T-helper 22 cell (primary cell): ENCODE measurements around the gene CIZ1.

ENCODE experiments used
- DNase-seq: peaks from one replicate; pipeline ENCODE4 v3.0.0-alpha.2; 2020; ENCODE audit warnings: low read depth

The CIZ1 gene

GRCh38 chr9:128162215-128163026 lies 29.0 kb downstream of the CIZ1 start:
- DNase-seq = no peak

- DNase-seq = no peak
These were observed 30.0 kb downstream of the CIZ1 start for GRCh38 chr9:128161215-128161902.

DNA sequence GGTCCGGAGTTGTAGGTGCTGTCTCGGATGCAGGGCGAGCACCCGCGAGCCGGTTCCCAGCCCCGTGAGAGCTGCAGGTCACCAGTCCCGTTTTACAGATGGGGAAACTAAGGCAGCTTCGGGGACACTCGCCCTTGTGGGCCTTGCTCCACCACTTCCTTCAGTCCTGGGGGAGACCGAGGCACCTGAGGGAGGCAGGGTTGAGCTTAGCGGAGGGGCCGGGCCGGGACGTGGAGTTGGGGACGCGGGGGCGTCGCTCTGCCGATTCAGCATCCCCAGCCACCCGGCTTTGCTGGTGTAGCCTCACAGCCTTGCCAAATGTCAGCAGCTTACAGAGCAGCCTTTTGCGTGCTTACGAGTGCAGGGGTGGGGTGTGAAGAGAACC lies 30.8 kb downstream of the CIZ1 start:
- no peak for DNase-seq

DNA sequence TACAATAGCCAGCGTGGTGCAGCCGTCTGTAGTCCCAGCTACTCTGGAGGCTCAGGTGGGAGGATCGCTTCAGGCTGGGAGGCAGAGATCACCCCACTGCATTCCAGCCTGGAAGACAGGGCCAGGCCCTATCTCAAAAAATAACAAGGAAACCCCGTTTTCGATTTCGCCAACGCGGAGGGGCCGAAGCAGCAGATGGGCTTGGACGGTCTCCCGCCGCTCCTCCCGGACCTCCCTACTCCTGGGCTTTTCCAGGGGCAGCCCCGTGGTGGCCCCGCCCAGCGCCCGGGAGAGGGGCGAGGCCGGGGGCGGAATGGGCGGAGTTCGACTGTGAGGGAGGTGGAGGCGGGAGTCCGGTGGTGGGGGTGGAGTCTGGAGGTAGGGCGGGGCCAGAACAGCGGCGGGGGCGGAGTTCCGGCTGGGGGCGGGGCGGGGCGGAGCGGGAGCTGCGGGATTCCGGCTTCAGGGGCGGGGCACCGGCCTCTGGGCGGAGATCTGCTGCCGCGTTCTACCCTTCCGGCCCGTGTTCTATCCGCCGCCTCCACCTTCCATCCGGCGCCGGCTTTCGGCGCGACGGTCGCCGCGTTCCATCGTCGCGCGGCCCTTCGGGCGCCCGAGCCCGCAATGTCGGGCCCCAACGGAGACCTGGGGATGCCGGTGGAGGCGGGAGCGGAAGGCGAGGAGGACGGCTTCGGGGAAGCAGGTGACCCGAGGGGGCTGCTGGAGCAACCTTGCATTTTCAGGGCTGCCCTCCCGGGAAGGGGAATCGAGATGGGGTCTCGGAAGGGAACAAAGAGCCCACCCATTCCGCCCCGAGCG lies 31.4 kb downstream of the CIZ1 start, which contains the start of gene BBLN:
Gene BBLN (plus strand): TSS at position 482 of the 819 bp plus-strand sequence. CDS start 143 bp downstream, at position 625.
- peak; percentile 83 for DNase-seq

GRCh38 chr9:128159522-128159783 lies 31.9 kb downstream of the CIZ1 start:
- DNase-seq = peak; percentile 61

DNA sequence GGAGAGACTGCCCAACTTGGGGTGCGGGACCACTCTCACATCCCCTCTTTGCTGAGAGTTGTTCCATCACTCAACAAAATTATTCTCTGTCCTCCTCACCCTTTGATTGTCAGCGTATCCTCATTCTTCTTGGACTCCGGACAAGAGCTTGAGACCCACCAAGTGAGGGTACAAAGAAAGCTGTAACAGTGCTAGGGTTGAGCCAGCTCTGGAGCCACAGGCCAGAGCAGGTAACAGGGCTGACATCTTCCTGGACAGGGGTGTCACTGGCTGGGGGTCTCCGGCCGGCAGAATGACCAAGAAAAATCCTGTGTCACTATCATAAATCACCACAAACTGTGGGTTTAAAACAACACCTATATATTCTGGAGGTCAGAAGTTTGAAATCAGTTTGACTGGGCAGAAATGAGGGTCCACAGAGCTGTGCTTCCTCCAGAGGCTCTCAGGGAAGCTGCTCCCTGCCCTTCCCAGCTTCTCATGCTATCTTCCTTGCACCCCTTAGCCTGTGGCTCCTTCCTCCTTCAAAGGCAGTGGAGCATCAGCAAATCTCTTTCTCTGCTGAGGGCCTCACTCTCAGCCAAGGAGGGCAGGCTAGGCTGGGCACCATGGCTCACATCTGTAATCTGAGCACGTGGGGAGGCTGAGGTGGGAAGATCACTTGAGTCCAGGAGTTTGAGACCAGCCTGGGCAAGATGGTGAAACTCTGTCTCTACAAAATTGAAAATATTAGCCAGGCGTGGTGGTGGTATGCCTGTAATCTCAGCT lies 35.5 kb downstream of the CIZ1 start:
- DNase-seq = no peak

GRCh38 chr9:128153947-128154695 lies 37.3 kb downstream of the CIZ1 start:
- no peak for DNase-seq

GRCh38 chr9:128153060-128153946 lies 38.1 kb downstream of the CIZ1 start:
- DNase-seq = no peak

DNA sequence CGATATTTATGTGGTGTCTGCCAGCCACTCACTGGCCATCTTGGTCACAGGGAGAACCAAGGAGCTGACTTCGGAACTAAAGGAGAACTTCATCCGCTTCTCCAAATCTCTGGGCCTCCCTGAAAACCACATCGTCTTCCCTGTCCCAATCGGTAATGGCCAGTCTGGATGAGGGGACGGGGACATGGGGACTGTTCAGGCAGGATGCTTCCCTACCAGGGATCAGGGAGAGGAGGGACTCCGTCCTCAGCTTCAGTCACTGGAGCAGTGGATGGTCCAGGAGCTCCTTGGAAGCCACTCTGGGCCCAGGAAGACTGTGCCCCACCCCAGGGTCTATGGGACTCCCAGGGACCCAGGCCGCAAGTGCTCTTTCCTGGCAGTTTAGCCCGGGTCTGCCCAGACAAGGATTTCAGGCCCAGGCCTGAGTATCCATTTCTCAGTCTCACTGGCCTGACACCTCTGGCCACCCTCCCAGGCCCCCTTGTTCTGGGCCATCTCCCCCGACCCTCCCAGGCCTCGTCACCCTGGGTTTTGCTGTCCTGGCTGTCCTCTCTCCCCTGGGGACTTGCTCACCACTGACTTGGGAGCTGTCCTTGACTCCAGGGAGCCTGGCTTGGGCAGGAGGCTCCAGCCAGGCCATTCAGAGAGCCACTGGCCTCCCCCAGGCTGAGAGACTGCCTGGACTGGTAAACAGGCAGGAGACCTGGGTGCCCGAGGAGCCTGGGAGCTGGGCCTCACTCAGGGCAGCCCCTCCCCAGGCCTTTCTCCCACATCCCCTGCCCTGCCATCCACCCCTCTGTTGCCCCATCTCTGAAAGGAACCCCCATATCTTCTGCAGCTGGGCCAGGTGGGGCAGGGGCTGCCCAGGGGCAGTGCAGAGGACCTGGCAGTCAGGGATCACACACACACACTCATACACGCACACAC lies 39.0 kb downstream of the CIZ1 start:
- DNase-seq = no peak

GRCh38 chr9:128151309-128152132 lies 39.9 kb downstream of the CIZ1 start:
- DNase-seq = no peak

- DNase-seq = no peak
These were observed 40.6 kb downstream of the CIZ1 start for GRCh38 chr9:128150594-128151308.

GRCh38 chr9:128149951-128150593 lies 41.3 kb downstream of the CIZ1 start:
- no peak for DNase-seq

DNA sequence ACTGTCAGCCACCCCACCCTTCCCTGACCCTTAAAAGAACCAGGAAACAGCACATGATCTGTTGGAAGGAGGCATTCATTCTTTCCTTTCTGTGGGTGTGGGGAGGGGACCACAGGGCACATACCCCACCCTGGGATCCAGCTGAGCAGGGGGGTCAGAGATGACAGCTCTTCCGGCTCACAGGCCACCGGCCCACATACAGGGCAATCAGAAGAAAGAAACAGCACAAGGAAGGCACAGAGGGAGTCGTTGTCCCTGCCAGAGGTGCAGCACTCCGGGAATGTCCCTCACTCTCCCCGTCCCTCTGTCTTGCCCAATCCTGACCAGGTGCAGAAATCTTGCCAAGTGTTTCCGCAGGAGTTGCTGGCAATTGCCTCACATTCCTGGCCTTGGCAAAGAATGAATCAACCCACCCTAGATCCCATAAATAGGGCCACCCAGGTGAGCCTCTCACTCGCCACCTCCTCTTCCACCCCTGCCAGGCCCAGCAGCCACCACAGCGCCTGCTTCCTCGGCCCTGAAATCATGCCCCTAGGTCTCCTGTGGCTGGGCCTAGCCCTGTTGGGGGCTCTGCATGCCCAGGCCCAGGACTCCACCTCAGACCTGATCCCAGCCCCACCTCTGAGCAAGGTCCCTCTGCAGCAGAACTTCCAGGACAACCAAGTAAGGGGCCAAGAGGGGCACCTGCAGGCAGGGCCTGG lies 42.2 kb downstream of the CIZ1 start, which contains the start of gene LCN2:
Gene LCN2 (plus strand): TSS at position 453 of the 701 bp plus-strand sequence. CDS start 73 bp downstream, at position 526.
- no peak for DNase-seq

DNA sequence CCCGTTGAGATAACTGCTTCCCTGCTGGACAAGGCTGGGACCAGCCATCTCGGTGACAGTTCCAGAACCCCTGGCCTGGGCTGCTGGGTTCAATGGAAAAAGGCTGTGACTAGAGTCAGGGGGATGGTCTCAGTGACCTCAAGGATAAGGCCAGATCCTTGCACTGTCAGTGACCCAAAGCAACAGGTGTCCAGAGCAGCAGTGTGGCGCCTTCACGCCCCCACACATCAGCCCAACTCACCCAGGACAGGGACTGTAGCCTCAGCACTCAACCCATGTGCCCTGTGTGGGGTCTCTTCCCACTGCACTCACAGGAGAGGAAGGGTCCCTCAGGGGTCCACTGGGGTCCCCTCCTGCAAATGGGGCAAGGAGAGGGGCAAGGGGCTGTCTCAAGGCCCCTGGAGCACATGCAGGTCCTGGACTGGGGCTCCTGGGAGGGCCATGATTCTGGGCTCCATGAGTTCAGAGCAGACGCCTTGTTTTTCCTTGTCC lies 42.8 kb downstream of the CIZ1 start:
- no peak for DNase-seq

GRCh38 chr9:128146591-128147120 lies 44.7 kb downstream of the CIZ1 start:
- DNase-seq = no peak

DNA sequence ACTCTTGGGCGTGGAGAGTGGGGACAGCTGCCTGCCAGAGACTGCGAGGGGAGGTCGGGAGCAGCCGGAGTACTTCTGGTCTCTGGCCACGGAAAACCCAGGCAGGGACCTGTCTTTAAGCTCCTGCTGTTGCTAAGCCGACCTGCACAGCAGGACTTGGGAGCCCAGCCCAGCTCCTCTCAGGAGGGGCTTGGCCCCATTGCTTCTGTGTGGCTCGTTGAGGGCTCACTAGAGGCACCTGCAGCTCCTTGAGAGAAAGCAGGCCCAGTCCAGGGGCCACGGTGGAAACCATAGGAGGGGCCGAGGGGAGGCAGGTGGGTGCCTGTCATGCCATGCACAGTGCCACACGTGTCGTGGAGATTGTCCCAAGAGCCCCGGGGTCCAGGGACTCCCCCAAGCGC lies 45.4 kb downstream of the CIZ1 start:
- no peak for DNase-seq
